Muscle of leg (tissue), 11 donors: ENCODE data around the gene KRT4. TPM values are rescaled to one million over a fixed set of nuclear protein-coding genes. Genes with fewer than 3 reads are reported as not detected.

ENCODE experiments used
- DNase-seq: peaks from one replicate; pipeline ENCODE4 v3.0.0; 2013
- H3K27ac ChIP-seq: one replicate; pipeline ENCODE4 v1.5.1; 2013; ENCODE audit warnings: mild to moderate bottlenecking, low read length, control low read depth
- H3K27me3 ChIP-seq: one replicate; pipeline ENCODE4 v1.6.1; 2013; ENCODE audit warnings: low read length; ENCODE audit not compliant: control insufficient read depth, insufficient read depth
- H3K36me3 ChIP-seq: one replicate; pipeline ENCODE4 v1.6.1; 2013; ENCODE audit warnings: low read length; ENCODE audit not compliant: control insufficient read depth, insufficient read depth
- H3K4me1 ChIP-seq: one replicate; pipeline ENCODE4 v1.6.1; 2013; ENCODE audit warnings: low read length; ENCODE audit not compliant: control insufficient read depth, insufficient read depth
- H3K4me3 ChIP-seq: one replicate; pipeline ENCODE4 v1.5.1; 2013; ENCODE audit warnings: low read length, control low read depth
- H3K9me3 ChIP-seq: replicated peaks from 2 replicates; pipeline ENCODE4 v1.6.1; 2013; ENCODE audit warnings: low read depth, low read length; ENCODE audit not compliant: control insufficient read depth
- WGBS: methylation state at CpG from one replicate; pipeline ENCODE4 v1.1.5; 2013; ENCODE audit warnings: missing lambda C conversion rate; ENCODE audit not compliant: insufficient coverage; 5-methylcytosine and 5-hydroxymethylcytosine counted together
- polyA plus RNA-seq, 8 donors: library from polyadenylated mRNA; unstranded; fragments of 120-200 nt; gene quantifications; one replicate each; pipeline versions ENCODE4 v1.2.1 to v1.2.3, GENCODE V29; 2013; ENCODE audit warnings: inconsistent platforms in 1 of 8, low replicate concordance in 1 of 8; ENCODE audit not compliant: insufficient read length in 8 of 8, insufficient read depth in 1 of 8
- total RNA-seq: library from RNA; stranded (reverse); fragments of 120-200 nt; gene quantifications from one replicate; pipeline ENCODE4 v1.2.4, GENCODE V29; 2013

Gene KRT4
- total and polyA plus RNA-seq, 9 donors: 0.04 to 178 (median 0.44) TPM; not detected in 1

- Histone ChIP-seq H3K4me3 (no peak within 1 kb of the TSS), H3K36me3 (no peaks in the 10 kb centered on the region), H3K27me3 (peaks cover 3% of the 10 kb centered on the region), H3K27ac (no peak within 1 kb of the TSS), H3K4me1 (no peaks in the 10 kb centered on the region), H3K9me3 (no peaks in the 10 kb centered on the region)
- no peak for DNase-seq
- 75% methylated on average over 13 of the region's 16 CpGs for WGBS
Measured at GRCh38 chr12:52848661-52849255, 34.8 kb upstream of the KRT4 start, which contains the start of gene KRT78. KRT78 (minus strand) TSS chr12:52848994; CDS start chr12:52848930, 64 bp downstream.

DNA sequence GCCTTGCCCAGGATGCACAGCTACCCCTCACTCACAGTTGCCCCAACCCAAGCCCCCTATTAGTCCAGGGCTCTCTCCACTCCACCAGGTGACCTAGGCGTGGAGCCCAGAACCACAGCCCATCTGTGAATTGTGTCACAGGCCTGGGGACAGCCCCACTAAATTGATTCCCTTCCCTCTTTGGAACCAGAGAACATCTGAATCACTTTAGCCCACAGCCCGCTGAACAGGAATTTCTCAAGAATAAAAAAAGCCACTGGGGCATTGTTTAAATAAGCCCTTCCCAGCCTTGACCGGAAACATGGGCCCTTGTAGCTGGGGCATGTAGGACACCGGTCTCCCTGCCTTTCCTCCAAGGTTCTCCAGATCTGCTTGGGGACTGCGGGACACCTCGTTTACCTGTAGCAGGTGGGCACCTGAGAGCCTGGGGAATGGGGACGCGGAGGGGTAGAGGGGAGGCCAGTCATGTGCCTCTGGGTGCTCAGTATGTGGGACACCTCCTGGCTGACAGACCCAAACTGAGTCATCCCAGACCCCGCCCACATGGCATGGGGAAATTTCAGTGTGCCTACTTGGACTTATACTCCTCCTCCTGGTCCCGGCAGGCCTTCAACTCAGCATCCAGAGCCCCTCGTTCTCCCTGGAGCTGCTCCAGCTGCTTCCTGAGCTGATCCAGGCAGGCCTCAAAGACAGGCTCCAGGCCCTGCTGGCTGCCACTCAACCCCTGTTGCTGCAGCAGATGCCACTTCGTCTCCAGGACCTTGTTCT lies 33.6 kb upstream of the KRT4 start:
- Histone ChIP-seq H3K27ac (no peak overlapping the region), H3K4me3 (no peak overlapping the region), H3K4me1 (no peaks in the 10 kb centered on the region), H3K9me3 (no peaks in the 10 kb centered on the region), H3K27me3 (peaks cover 5% of the 10 kb centered on the region), H3K36me3 (no peaks in the 10 kb centered on the region)
- 72% methylated on average over 12 of the region's 12 CpGs for WGBS
- no peak for DNase-seq

DNA sequence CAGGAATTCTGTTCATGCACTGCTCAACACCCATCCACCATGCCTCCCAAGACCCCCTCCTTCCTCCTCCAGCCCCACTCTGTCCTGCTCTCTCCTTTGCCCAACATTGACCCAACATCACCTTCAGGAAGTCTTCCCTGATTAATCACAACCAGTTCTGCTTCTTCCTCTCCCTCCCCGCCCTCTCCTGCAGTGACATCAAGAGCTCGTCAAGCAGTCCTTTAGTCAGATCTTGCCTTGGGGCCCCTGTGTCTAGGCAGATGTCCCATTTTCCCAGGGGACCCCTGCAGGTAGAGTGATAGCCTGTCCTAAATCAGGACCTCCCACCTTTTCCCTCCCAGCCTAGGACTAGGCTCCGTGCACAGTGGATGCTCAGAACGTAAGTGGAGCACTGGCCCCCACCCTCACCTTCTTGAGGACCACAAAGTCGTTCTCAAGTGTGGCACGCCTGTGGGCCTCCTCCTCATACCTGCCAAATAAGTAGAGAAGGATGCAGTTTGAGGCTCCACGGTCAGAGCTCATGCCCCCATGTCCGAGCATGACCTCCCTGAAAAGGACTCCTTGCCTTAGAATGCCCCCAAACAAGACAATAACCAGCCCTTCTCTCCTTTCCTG lies 32.5 kb upstream of the KRT4 start:
- no peak for DNase-seq
- Histone ChIP-seq H3K27me3 (peaks cover 5% of the 10 kb centered on the region), H3K4me1 (no peaks in the 10 kb centered on the region), H3K36me3 (no peaks in the 10 kb centered on the region), H3K4me3 (no peak overlapping the region), H3K27ac (no peak overlapping the region), H3K9me3 (no peaks in the 10 kb centered on the region)
- WGBS: 64% methylated on average over 7 of the region's 8 CpGs

- no CpG with 5 or more reads among the region's 1 CpG for WGBS
- no peaks in the 10 kb centered on the region for H3K36me3 ChIP-seq
- no peaks in the 10 kb centered on the region for H3K9me3 ChIP-seq
- no peak for DNase-seq
- peaks cover 5% of the 10 kb centered on the region for H3K27me3 ChIP-seq
- no peak overlapping the region for H3K4me3 ChIP-seq
- H3K27ac ChIP-seq: no peak overlapping the region
- no peaks in the 10 kb centered on the region for H3K4me1 ChIP-seq
Measured at GRCh38 chr12:52845946-52846345, 32.0 kb upstream of the KRT4 start.

DNA sequence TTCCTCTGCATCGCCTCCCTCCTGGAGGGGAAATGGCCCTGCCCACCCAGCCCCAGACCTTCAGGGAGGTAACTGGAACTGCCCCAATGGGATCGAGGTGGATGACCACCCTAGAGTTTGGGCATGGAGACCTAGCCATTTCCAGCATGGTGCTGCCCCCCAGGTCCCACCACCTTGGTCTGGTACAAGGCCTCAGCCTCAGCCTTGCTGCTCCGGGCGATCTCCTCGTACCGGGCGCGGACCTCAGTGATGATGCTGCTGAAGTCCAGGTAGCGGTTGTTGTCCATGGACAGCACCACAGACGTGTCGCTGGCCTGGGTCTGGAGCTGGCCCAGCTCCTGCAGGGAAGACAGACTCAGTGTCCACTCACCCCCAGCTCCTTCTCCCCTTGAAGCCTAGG lies 30.5 kb upstream of the KRT4 start:
- WGBS: 84% methylated on average over 9 of the region's 11 CpGs
- Histone ChIP-seq H3K36me3 (no peaks in the 10 kb centered on the region), H3K4me1 (no peaks in the 10 kb centered on the region), H3K4me3 (no peak overlapping the region), H3K27ac (no peak overlapping the region), H3K27me3 (peaks cover 5% of the 10 kb centered on the region), H3K9me3 (no peaks in the 10 kb centered on the region)
- no peak for DNase-seq

DNA sequence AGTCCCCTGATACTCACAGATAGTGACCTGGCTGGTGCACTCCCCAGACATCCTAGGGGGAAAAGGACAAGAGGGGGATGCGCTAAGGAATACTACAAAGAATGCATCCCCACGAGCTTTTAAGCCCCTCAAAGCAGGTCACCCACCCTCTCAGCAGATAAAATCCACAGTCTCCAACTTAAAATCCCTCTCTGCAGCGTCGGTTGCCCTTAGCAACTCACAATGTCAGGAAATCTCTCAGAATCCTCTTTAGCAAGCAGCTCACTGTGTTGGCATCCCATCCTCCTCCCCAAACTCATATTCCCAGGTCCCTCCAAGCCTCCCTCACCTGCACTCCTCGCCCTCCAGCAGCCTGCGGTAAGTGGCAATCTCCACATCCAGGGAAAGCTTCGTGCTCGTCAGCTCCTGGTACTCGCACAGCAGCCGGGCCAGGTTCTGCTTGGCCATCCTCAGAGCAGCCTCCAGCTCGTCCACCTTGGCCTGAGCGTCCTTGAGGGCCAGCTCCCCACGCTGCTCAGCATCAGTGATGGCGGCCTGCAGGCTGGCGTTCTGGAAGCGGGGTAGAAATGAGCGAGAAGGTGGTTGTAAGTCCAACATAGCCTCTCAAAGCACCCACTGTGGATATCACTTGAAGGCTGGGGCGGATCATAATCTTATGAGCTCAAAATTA lies 25.7 kb upstream of the KRT4 start:
- no peak overlapping the region for H3K4me3 ChIP-seq
- H3K4me1 ChIP-seq: no peaks in the 10 kb centered on the region
- WGBS: 71% methylated on average over 5 of the region's 18 CpGs
- DNase-seq: no peak
- H3K27me3 ChIP-seq: peaks cover 15% of the 10 kb centered on the region
- no peaks in the 10 kb centered on the region for H3K9me3 ChIP-seq
- H3K36me3 ChIP-seq: no peaks in the 10 kb centered on the region
- no peak overlapping the region for H3K27ac ChIP-seq

- no peaks in the 10 kb centered on the region for H3K4me1 ChIP-seq
- no peaks in the 10 kb centered on the region for H3K36me3 ChIP-seq
- DNase-seq: no peak
- H3K4me3 ChIP-seq: no peak overlapping the region
- H3K27ac ChIP-seq: no peak overlapping the region
- no peaks in the 10 kb centered on the region for H3K9me3 ChIP-seq
- WGBS: 62% methylated on average over 14 of the region's 14 CpGs
- H3K27me3 ChIP-seq: peaks cover 15% of the 10 kb centered on the region
Measured at GRCh38 chr12:52838609-52839435, 24.9 kb upstream of the KRT4 start.

- 100% methylated on average over 2 of the region's 6 CpGs for WGBS
- H3K9me3 ChIP-seq: no peaks in the 10 kb centered on the region
- H3K4me1 ChIP-seq: no peaks in the 10 kb centered on the region
- peaks cover 13% of the 10 kb centered on the region for H3K27me3 ChIP-seq
- no peak overlapping the region for H3K27ac ChIP-seq
- no peak for DNase-seq
- H3K4me3 ChIP-seq: no peak overlapping the region
- no peaks in the 10 kb centered on the region for H3K36me3 ChIP-seq
Measured at GRCh38 chr12:52837781-52838608, 24.1 kb upstream of the KRT4 start.

DNA sequence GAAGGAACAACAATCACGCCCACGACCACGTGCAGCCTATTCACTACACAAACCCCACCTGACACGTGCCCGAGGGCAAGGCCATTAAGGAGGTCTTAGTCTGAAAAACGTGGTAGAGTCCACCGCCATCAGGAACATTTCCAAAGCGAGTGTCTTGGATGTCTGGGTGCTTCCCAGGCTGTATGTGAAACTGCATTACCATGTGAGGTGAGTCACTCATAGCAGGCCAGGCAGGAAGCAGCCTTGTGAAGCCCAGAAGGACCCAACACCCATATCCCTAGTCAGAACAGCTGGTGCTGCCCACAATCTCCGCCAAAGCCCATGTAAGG lies 23.5 kb upstream of the KRT4 start:
- 90% methylated on average over 2 of the region's 9 CpGs for WGBS
- H3K27me3 ChIP-seq: peaks cover 16% of the 10 kb centered on the region

More for the DNA sequence above, 23.5 kb upstream of the KRT4 start:
- Histone ChIP-seq H3K4me3 (no peak overlapping the region), H3K9me3 (no peaks in the 10 kb centered on the region), H3K27ac (no peak overlapping the region), H3K36me3 (no peaks in the 10 kb centered on the region), H3K4me1 (no peaks in the 10 kb centered on the region)
- no peak for DNase-seq
